GM18867 (cell line): ENCODE results near the gene SRXN1.
"Not testable (repeated sequence)": the region's sequence is repeated elsewhere in the genome, so short reads cannot be mapped to it uniquely, and the experiment has no call there.

Experiments
- ATAC-seq: cut with Tn5 transposase; IDR thresholded peaks from one replicate; pipeline ENCODE4 v1.9.1; 2021; ENCODE audit warnings: mild to moderate bottlenecking, moderate library complexity; ENCODE audit not compliant: unreplicated experiment

The SRXN1 gene

DNA sequence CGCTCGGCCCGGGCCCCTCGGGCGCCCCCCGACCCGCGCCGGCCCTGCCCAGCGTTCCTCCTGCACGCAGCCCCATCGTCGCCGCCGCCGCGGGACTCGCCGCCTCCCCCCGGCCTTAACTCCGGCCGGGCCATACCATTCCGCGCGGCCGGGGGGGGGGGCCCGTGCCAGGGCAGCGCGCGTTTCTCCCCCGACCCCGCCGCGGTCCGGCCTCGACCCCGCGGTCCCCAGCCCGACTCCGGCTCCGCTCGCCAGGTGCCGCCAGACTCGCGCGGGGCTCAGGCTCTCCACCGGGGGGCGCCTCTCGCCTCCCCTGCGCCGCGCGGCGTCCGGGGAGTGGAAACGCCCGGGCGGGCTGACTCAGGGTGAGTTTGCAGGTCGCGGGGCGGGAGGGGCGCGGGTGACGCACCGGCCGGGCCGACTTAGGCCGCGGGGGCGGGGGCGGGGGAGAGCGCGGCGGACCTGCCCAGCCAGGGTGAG lies at the start of gene SRXN1:
TSS of gene SRXN1 (minus strand) at position 91 of the 480 bp plus-strand sequence. CDS start at position 76, 15 bp downstream.
- peak; percentile 86 for ATAC-seq

DNA sequence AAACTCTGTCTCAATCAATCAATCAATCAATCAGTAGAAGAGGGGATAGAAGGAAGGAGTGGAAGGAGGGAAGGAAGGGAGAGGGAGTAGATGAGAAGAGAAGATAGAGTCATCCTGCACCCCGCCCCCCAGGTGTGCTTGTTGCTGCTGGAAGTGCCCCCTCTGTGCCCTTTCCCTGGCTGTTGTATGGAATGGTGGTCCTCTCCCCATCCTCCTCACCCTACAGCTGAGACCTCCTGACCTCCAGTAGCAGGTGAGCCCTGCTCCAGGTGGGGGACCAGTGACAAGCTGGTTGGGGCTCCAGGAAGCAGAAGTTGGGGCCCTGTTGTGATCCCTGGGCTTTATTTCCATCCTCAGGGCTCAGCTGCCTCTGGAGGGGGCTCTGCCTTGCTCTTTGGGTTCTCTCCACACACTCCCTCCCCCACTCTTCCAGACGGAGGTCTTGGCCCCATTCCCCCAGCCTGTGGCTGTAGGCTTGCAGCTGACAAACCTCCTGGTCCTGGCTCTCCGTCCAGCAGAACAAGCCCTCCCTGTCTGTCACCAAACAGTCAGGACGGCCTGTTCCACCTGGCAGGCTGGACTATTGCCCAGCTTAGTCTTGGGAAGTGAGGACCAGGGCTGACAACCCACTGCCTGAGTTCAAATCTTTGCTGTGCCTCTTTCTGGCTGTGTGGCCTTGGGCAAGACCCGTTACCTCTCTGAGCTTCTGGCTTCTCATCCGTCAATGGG lies 48.6 kb upstream of the SRXN1 start:
- ATAC-seq = no peak

DNA sequence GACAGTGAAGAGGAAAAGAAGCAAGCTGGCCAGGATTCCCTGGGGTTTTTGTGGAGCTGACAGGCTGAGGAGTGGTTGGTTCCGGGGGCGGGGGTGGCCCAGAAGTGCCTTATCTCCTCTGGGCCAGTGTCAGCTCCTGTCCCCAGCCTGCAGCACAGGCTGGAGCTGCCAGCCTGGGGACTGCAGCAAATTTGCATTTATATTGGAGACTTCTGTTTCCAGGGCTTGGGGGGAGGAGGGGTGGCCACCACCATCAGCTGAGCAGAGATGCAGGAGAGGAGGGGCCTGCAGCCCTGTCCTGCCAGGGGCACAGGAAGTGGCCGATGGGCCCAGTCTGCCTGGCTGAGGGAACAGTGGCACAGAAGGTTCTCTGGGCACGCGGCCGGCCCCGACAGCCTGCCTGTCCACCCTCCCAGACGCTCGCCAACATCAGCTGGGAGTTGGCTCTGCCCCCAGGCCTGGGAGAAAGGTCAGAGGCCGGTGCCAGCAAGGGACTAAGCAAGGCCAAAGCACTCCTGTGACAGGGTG lies 46.9 kb upstream of the SRXN1 start:
- no peak for ATAC-seq

DNA sequence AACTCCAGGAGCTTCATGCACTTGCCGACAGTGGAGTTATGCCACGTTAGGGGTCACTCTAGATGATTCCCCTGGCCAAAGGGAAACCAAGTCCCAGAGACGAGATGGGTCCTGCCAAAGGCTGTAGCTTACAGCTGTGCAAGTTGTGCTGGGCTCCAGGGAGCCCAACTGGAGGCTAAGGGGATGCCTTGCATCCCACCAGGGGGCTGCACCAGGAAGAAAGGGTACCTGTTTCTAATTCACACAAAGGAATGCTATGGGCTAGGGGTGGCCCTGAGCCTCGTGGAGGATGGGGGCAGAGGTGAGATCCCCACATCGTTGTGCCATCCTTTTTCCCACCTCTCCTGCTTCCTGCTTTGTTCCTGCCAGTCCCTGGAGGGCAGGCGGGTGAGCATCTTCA lies 46.3 kb upstream of the SRXN1 start:
- no peak for ATAC-seq

DNA sequence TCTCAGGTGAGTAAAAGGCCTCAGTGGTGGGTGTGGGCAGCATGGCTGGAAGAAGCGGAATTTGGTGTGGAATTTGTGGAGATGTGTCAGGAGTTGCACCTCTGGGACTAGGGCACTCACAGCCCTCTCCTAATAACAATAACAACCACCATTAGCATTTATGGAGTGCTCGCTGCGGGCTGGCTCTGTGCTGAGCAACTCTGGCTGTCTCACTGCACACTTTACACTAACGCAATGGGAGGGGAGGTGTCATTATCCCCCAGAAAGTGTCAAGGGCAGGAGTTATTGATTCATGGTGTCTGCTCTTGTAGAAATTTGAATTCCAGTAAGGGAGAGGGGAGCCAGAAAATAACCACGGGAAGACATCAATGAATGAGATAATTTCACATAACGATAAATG lies 45.3 kb upstream of the SRXN1 start:
- no peak for ATAC-seq

DNA sequence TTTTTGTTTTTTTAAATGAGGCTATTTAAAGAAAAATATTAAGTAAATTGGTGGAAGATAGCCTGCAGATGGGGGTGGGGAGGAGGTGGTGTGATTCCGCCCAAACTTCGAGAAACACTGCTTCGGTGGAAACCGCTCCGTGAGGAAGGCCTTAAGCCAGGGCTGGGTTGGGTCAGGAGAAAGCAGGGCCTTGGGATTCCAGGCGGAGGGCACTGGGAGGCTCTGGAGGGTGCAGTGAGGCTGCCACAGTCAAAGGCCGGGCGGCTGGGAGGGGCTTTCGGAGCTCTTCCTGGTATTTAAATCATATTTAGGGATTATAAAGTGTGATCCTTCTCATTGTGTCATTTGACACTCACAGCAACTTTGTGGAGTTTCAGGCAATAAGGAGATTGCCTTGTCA lies 44.8 kb upstream of the SRXN1 start:
- no peak for ATAC-seq

DNA sequence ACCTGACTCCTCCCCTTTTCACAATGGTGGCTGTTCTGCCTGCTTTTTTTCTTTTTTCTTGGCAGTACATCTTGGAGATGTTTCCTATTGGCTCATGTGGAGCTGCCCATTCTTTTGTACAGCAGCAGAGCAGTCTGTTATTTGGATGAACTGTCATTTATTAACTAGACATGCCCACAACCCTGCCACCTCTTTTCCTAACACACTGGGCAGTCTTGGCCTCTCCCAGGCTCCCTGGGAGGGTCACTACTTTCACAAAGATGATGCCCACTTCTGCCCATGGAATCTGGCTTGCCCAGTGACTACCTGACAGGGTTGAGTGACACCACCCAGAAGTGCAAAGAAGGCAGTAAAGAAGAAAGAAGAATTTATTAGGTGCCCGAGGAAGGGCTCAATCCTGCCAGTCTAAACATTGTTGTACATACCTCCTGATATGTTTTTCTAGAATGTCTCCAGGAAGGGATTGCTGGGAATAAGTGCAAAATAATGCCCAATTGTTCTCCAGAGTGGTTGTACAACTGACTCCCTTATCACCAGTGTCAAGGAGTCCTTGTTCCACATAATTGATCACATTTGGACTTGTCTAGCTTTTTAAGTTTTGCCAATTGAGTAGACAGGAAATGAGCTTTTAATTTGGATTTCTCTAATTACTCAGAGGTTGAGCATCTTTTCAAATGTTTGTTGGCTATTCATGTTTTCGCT lies 42.3 kb upstream of the SRXN1 start:
- ATAC-seq = no peak

DNA sequence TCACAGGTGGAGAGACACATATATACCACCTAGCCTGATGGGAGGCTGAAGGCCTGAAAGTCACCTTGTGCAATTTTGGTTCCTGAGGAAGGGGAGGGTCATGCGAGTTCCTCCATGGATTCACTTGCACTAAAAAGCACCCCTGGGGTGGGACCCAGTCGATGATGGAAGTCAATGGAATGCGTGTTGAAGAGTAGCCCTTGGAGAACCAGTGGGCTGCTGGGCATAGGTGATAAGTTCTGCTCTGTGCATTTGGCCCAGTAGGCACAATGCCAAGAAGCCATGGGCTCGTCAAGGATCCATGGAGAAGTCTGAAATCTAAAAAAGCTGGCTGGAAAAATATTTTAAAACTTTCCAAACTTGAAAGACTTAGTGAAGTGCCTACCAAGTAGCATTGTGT lies 41.5 kb upstream of the SRXN1 start:
- ATAC-seq = no peak

DNA sequence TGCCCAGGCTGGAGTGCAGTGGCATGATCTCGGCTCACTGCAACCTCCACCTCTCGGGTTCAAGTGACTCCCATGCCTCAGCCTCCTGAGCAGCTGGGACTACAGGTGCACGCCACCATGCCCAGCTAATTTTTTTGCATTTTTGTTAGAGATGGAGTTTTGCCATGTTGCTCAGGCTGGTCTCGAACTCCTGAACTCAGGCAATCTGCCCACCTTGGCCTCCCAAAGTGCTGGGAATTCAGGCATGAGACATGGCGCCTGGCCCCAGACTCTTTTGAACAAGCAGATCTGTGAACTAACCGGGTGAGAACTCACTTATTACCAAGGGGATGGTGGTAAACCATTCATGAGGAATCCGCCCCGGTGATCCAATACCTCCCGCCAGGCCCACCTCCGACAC lies 40.8 kb upstream of the SRXN1 start:
- ATAC-seq = not testable (repeated sequence)

DNA sequence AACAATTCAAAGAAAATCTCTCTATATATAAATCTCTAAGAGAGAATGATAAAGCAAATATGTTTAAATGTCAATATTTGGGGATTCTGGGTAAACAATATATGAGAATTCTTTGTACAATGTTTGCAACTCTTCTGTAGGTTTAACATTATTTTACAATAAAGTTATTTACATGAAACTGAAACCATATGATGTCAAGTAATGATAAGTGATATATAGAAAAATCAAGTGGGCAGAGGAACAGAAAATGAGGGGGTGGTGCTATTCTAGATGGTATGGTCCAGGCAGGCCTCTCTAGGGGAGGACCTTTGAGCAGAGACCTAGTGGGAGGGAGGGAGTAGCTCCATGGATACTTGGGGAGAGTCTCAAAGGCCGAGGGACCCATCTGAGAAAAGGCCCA lies 39.0 kb upstream of the SRXN1 start:
- no peak for ATAC-seq

DNA sequence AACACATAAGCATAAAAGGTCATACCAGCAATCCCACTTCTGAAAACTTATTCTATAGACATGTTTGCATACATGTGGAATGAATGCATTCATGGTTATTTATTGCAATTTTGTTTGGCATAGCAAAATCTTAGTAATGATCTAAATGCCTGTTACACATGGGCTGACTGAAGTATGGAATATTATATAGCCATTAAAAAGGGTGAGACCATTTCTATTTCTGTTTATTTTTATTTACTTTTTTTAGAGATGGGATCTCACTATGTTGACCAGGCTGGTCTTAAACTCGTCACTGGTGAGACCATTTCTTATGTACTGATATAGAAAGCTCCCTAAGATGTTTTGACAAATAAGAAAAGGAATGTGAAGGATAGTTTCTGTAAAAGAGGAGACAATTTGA lies 36.9 kb upstream of the SRXN1 start:
- ATAC-seq = no peak

DNA sequence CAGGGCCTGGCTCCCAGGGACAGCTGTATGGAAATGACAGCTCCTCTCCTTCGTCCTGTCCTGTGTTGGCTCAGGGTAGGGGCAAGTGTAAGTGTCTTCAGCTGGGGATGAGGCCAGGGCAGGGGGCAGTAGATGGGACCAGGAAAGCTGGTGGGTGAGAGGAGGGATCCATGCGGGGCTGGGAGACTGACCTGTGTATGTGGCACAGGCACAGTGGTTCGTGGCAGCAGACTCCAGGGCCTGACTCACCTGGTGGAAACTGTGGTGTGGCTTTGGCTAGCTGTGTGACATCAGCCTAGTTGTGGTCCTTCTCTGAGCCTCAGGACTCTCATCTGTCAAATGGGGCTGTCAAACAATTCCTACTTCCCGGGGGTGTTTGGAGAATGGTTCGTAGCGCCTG lies 36.3 kb upstream of the SRXN1 start:
- ATAC-seq = no peak

DNA sequence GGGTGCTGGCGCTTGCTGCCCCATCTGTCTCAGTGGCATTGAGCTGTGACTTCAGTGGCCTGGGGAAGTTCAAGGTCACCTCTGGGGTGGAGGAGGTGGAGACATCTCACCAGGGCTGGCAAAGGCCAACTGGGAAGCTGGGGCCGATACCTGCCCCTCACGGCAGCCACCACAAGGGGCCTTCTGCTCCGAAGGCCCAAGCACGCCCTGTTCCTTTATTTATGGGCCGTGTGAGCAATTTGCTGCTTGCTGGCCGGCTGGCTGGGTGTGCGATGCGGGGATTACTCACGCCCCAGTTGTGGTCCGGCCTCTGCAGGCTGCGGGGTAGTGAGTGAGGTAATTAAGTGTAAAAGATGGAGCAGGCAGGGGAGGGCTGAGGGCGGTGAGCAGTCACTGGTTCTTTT lies 35.8 kb upstream of the SRXN1 start:
- ATAC-seq = no peak

DNA sequence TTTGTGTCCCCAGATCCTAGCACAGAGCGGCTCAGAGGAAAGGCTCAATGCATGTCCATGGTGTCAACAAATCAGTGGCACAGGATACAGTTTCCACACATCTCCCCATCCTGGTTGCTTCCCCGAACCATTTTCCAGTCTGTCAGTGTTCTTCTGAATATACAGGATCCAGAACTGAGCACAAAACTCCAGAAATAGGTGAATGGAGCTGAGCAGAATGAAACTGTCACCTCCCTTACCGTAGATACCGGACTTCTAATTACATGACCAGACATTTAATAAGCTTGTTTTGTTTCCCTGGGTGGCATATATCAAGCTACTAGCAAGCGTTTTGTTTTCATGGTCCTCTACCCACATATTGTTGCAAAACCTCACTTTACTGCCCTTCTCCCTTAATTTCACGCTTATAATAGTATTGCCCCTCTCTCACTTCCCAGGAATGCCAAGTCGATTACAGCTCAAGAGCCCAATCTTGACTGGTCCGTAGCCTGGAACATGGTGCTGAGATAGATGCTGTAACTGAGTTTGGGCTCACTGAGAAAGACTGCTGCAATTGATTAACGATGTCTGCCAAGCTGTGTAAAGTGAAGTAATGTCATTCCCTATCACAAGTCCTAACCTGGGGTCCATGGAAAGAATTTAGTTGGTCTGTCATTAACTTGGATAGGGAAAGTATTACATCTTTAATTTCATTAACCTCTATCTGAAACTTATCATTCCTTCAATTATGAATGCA lies 34.6 kb upstream of the SRXN1 start:
- ATAC-seq = no peak

DNA sequence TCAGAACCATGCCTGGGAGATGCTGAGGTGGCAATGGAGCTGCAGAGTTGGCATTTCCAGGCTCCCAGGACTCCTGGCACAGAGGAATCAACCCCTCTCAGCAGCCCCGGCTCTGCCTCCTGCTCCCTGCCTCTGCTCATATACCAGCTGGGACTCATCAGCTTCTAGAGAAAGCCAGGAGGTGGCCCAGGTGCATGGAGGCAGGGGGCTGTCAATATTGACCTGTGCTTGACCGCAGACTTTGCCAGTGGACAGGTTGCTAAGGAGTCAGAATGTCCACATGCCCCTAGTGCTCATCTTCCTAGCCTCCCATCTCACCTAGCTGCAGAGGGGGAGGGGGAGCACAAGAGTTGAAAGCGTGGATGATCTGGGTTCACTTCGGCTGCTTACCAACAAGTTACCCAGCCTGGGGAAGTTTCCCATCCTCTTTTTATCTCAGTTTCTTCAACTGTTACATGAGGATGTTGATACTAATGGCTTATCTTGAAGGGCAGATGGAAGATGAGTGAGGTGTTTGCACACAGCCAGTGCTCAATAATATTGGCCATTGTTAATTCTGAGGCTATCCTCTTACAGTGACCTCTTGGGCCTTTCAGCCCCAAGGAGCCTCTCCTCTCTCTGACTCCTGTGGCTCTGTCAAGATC lies 31.8 kb upstream of the SRXN1 start:
- no peak for ATAC-seq

DNA sequence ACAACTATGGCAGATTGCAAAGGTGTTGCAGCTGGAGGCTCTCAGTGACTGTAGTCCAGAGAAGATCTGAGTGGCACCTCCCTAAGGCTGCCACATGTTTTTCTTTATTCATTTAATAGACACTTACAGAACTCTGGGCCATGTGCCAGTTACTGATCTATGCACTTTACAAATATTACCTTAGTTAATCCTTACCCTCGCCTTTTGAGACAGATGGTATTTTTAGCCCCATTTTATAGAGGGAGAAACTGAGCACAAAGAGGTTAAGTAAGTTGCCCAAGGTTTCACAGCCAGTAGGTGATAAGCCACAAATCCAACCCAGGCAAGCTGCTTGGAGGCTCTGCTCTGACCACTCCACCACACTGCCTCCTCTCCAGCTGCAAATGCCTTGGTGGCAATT lies 29.1 kb upstream of the SRXN1 start:
- ATAC-seq = no peak

DNA sequence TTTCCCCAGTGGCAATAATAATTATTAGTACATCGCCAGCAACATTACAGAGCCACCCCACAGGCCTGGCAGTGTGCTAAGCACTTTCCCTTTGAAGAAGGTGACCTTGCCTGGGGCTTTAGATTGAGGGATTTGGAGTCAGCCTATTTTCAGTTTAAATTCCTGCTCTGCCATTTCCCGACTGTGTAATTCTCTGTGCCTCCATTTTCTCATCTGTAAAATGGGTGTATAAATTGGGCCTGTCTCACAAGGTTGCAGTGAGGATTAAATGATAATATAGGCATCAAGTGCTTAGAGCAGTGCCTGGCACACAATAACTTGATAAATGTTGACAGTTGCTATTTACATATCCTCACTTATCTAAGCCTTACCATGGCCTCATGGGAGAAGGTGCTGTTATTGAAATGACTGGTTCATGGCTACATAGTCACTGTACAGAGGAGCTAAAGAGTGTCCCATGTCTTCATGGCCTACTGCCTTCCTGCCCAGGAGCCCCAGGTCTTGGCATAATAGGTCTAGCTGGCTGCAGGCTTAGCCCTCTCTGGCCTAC lies 27.7 kb upstream of the SRXN1 start:
- ATAC-seq = no peak

DNA sequence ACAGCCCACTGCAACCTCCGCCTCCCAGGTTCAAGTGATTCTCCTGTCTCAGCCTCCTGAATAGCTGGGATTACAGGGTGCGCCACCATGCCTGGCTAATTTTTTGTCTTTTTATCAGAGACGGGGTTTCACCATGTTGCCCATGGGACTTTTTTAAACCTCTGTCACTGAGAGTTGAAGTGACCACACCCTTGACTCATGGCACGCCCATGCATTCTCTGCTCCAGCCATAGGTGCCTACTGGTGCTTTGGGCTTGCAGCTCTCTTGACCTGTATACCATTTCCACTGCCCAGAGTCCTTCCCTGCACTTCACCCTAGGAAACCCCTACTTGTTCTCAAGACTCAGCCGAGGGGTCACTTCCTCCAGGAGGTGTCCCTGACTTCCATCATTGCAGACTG lies 25.0 kb upstream of the SRXN1 start:
- ATAC-seq = no peak

DNA sequence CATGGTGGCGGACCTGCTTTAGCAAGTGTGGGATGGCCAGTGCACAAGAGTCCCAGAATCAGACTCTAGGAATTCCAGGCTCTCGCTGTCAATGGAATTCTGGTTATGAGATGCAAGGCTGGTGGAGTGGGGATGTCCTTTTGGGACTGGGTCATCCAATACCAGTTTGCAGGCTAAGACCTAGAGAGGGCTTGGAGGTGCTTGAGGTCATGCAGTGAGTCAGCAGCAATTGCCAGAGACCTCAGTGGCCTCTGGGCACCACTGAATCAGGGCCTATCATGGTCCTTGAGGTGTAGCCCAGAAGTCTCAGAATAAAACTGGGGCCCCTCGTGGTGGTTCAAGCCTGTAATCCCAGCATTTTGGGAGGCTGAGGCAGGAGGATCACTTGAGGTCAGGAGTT lies 24.0 kb upstream of the SRXN1 start:
- ATAC-seq = no peak

DNA sequence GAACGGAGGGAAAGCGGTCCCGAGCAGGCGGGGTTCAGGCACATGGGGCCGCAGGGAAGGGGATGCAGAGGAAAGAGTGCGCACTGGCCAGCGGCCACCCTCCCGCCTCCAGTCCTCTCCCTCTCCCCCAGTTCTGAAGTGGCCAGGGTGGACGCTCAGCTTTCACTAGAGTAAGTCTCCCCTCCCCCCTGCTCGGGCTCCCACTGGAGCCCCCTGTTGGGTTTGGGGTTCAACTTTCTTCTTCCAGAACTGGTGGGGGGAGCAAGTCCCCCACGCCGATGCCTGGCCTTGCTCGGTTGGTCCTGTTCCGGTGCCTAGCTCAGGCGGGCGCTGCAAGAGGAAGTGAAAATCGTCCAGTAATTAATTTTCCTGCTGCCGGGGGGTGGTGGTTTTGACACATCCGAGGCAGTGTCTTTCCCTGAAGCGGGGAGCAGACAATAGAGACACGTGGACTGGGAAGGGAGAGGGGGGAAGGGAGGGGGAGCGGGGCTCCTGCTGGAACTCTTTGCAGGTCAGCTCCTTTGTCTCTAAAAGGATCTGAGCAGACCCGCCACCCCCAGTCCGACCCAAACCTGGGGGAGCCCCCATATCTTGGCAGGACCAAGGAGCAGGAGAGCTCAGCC lies 23.4 kb upstream of the SRXN1 start:
- ATAC-seq = no peak
